H9 (cell line): ENCODE results near the gene CEACAM6. TPM values are rescaled to one million over a fixed set of nuclear protein-coding genes. Genes with fewer than 3 reads are reported as not detected.

Experiments
- DNase-seq: peaks from one replicate; pipeline ENCODE4 v3.0.0-alpha.2; 2017
- H2AFZ ChIP-seq: one replicate; pipeline ENCODE4 v1.6.1; 2013; ENCODE audit warnings: mild to moderate bottlenecking, low read length, control low read depth, moderate library complexity
- H2AK5ac ChIP-seq: 2 replicates; pipeline ENCODE4 v1.6.1; 2013; ENCODE audit warnings: low read length, control low read depth, mixed read lengths; ENCODE audit not compliant: insufficient read length
- H2BK120ac ChIP-seq: one replicate; pipeline ENCODE4 v1.6.1; 2013; ENCODE audit warnings: low read depth, mild to moderate bottlenecking, low read length, control low read depth, inconsistent platforms; ENCODE audit not compliant: poor library complexity, severe bottlenecking
- H2BK12ac ChIP-seq: 2 replicates; pipeline ENCODE4 v1.6.1; 2013; ENCODE audit warnings: low read length, control low read depth, mixed read lengths, low read depth; ENCODE audit not compliant: insufficient read length
- H2BK15ac ChIP-seq: 2 replicates; pipeline ENCODE4 v1.6.1; 2013; ENCODE audit warnings: low read depth, low read length, control low read depth
- H2BK20ac ChIP-seq: one replicate; pipeline ENCODE4 v1.6.1; 2013; ENCODE audit warnings: low read depth, mild to moderate bottlenecking, low read length, control low read depth, inconsistent platforms; ENCODE audit not compliant: poor library complexity, severe bottlenecking
- H2BK5ac ChIP-seq: 2 replicates; pipeline ENCODE4 v1.6.1; 2013; ENCODE audit warnings: low read length, control low read depth, mixed read lengths; ENCODE audit not compliant: insufficient read length
- H3K14ac ChIP-seq: 2 replicates; pipeline ENCODE4 v1.6.1; 2013; ENCODE audit warnings: low read length, control low read depth; ENCODE audit not compliant: insufficient read depth
- H3K18ac ChIP-seq: 2 replicates; pipeline ENCODE4 v1.6.1; 2013; ENCODE audit warnings: low read depth, mild to moderate bottlenecking, mixed read lengths, low read length, control low read depth; ENCODE audit not compliant: insufficient read length
- H3K23ac ChIP-seq: 2 replicates; pipeline ENCODE4 v1.6.1; 2013; ENCODE audit warnings: low read length, control low read depth, mixed read lengths, low read depth; ENCODE audit not compliant: insufficient read length
- H3K23me2 ChIP-seq: 2 replicates; pipeline ENCODE4 v1.6.1; 2013; ENCODE audit warnings: low read depth, mild to moderate bottlenecking, mixed read lengths, low read length, control low read depth; ENCODE audit not compliant: insufficient read length, poor library complexity, severe bottlenecking
- H3K27ac ChIP-seq: 2 replicates; pipeline ENCODE4 v1.5.1; 2013; ENCODE audit warnings: low read length, control low read depth, mixed read lengths, low read depth; ENCODE audit not compliant: insufficient read length
- H3K27me3 ChIP-seq: 2 replicates; pipeline ENCODE4 v1.6.1; 2013; ENCODE audit warnings: low read length, control low read depth, inconsistent platforms; ENCODE audit not compliant: insufficient read depth
- H3K4ac ChIP-seq: 2 replicates; pipeline ENCODE4 v1.6.1; 2013; ENCODE audit warnings: low read depth, mild to moderate bottlenecking, control low read depth, inconsistent platforms, low read length, moderate library complexity
- H3K4me1 ChIP-seq: 2 replicates; pipeline ENCODE4 v1.6.1; 2013; ENCODE audit warnings: low read length, control low read depth, inconsistent platforms; ENCODE audit not compliant: insufficient read depth
- H3K4me2 ChIP-seq: 2 replicates; pipeline ENCODE4 v1.6.1; 2013; ENCODE audit warnings: low read length, control low read depth, mixed read lengths; ENCODE audit not compliant: insufficient read length, insufficient read depth
- H3K56ac ChIP-seq: 2 replicates; pipeline ENCODE4 v1.6.1; 2013; ENCODE audit warnings: low read depth, mild to moderate bottlenecking, mixed read lengths, low read length, control low read depth; ENCODE audit not compliant: insufficient read length
- H3K79me1 ChIP-seq: 2 replicates; pipeline ENCODE4 v1.6.1; 2013; ENCODE audit warnings: low read depth, mild to moderate bottlenecking, moderate library complexity, low read length, control low read depth, inconsistent platforms; ENCODE audit not compliant: insufficient read depth, poor library complexity, severe bottlenecking
- H3K79me2 ChIP-seq: 2 replicates; pipeline ENCODE4 v1.6.1; 2013; ENCODE audit warnings: low read length, control low read depth, inconsistent platforms; ENCODE audit not compliant: insufficient read depth
- H3K9ac ChIP-seq: 2 replicates; pipeline ENCODE4 v1.6.1; 2013; ENCODE audit warnings: low read length, control low read depth, mixed read lengths; ENCODE audit not compliant: insufficient read length; ENCODE audit errors: extremely low read depth
- H3K9me3 ChIP-seq: one replicate; pipeline ENCODE4 v1.6.1; 2013; ENCODE audit warnings: low read depth, low read length, inconsistent platforms; ENCODE audit not compliant: control insufficient read depth
- H3T11ph ChIP-seq: one replicate; pipeline ENCODE4 v1.6.1; 2013; ENCODE audit warnings: mild to moderate bottlenecking, low read length, control low read depth, inconsistent platforms
- H4K20me1 ChIP-seq: one replicate; pipeline ENCODE4 v1.6.1; 2013; ENCODE audit not compliant: control insufficient read depth, insufficient read length, insufficient read depth
- H4K5ac ChIP-seq: 2 replicates; pipeline ENCODE4 v1.6.1; 2013; ENCODE audit warnings: low read depth, mild to moderate bottlenecking, mixed read lengths, low read length, control low read depth; ENCODE audit not compliant: insufficient read length
- H4K8ac ChIP-seq: replicated peaks from 2 replicates; pipeline ENCODE4 v1.6.1; 2013; ENCODE audit warnings: low read length, control low read depth, mixed read lengths, low read depth; ENCODE audit not compliant: insufficient read length
- H4K91ac ChIP-seq: 2 replicates; pipeline ENCODE4 v1.6.1; 2013; ENCODE audit warnings: low read depth, mild to moderate bottlenecking, moderate library complexity, mixed read lengths, low read length, control low read depth; ENCODE audit not compliant: insufficient read length
- H3K27ac Mint-ChIP-seq, 3 experiments: 2 replicates in 2 of 3; 3 replicates in 1 of 3; pipeline ENCODE4 v1.8.0; 2020 to 2021; ENCODE audit warnings: mixed read lengths in 3 of 3, mild to moderate bottlenecking in 1 of 3, moderate library complexity in 1 of 3
- H3K27me3 Mint-ChIP-seq: 2 replicates; pipeline ENCODE4 v1.8.0; 2021; ENCODE audit warnings: low read depth, mild to moderate bottlenecking, moderate library complexity, mixed read lengths
- H3K36me3 Mint-ChIP-seq, 3 experiments: 2 replicates in 2 of 3; 3 replicates in 1 of 3; pipeline ENCODE4 v1.8.0; 2020 to 2021; ENCODE audit warnings: low read depth in 3 of 3, mixed read lengths in 3 of 3; ENCODE audit not compliant: insufficient read depth in 1 of 3
- H3K4me1 Mint-ChIP-seq, 2 experiments: 2 replicates each; pipeline ENCODE4 v1.8.0; 2020; ENCODE audit warnings: mixed read lengths in 2 of 2
- H3K4me3 Mint-ChIP-seq, 2 experiments: 2 replicates in 1 of 2; 3 replicates in 1 of 2; pipeline ENCODE4 v1.8.0; 2020 to 2021; ENCODE audit warnings: mild to moderate bottlenecking in 2 of 2, mixed read lengths in 2 of 2, moderate library complexity in 1 of 2
- H3K9me3 Mint-ChIP-seq, 2 experiments: 2 replicates in 1 of 2; 3 replicates in 1 of 2; pipeline ENCODE4 v1.8.0; 2020; ENCODE audit warnings: mild to moderate bottlenecking in 2 of 2, mixed read lengths in 2 of 2, moderate library complexity in 1 of 2
- WGBS: extraction: QIAGEN DNeasy Blood & Tissue Kit; methylation state at CpG from one replicate; pipeline ENCODE4 v1.1.7; 2013; ENCODE audit warnings: missing lambda C conversion rate, low lambda C conversion rate, mixed read lengths; ENCODE audit not compliant: insufficient read length; ENCODE audit errors: extremely low coverage; 5-methylcytosine and 5-hydroxymethylcytosine counted together
- total RNA-seq: library from RNA; stranded (reverse); gene quantifications from 2 replicates; pipeline ENCODE4 v1.2.1, GENCODE V29; 2021
- TF ChIP-seq, protein P1 (sequence below): fragments of 200-600 bp; sonication (generic); conservative IDR thresholded peaks from 3 replicates; pipeline ENCODE4 v1.8.0; 2021; ENCODE audit warnings: antibody characterized with exemption, mild to moderate bottlenecking

The CEACAM6 gene
- total RNA-seq, 1 experiment from 2014 or later: not detected

DNA sequence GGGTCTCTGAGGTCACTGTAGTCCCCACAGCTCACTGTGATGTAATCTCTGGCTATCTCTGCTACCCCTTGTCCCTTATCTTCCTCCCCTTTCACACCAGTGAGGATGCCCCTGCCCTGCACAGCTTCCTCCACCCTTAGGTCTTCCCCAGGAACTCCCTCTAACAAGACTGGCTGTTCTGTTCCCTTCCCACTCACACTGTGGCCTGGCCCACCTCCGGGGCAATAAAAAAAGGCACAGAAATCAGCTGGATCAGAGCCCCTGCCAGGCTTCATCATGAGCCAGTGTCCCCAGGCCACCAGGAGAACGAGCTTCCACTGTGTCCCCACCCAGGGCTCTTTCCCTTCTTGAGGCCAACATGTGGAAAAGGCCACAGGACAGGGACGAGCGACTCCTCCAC, 45.7 kb downstream of the CEACAM6 start:
- no peak overlapping the region for H3K4ac ChIP-seq
- no peaks in the 10 kb centered on the region for H3K9me3 ChIP-seq
- H2BK120ac ChIP-seq: no peak overlapping the region
- no peak overlapping the region for H3K18ac ChIP-seq
- H2AFZ ChIP-seq: no peak overlapping the region
- no CpG with 5 or more reads among the region's 4 CpGs for WGBS
- H3K27me3 ChIP-seq: no peaks in the 10 kb centered on the region
- no peaks in the 10 kb centered on the region for H3K79me2 ChIP-seq
- Mint-ChIP-seq H3K27me3 (peaks cover 4% of the 10 kb centered on the region), H3K36me3 (peaks cover 0 to 16% (median 0%) of the 10 kb centered on the region in 3 experiments; a peak in 2 of 7 replicates), H3K4me3 (no peak overlapping the region), H3K4me1 (no peaks in the 10 kb centered on the region), H3K27ac (peak overlapping the region in 1 of 3 experiments; percentile 53; a peak in 1 of 7 replicates), H3K9me3 (peaks cover 11 to 83% of the 10 kb centered on the region in 2 experiments)
- DNase-seq: no peak
- H2BK12ac ChIP-seq: no peak overlapping the region
- no peak overlapping the region for H3K27ac ChIP-seq
- H2BK5ac ChIP-seq: no peak overlapping the region
- H3K9ac ChIP-seq: no peak overlapping the region
- H4K5ac ChIP-seq: no peak overlapping the region
- H4K8ac ChIP-seq: no peak overlapping the region
- no peaks in the 10 kb centered on the region for H3K4me1 ChIP-seq
- TF ChIP-seq, protein P1, sequence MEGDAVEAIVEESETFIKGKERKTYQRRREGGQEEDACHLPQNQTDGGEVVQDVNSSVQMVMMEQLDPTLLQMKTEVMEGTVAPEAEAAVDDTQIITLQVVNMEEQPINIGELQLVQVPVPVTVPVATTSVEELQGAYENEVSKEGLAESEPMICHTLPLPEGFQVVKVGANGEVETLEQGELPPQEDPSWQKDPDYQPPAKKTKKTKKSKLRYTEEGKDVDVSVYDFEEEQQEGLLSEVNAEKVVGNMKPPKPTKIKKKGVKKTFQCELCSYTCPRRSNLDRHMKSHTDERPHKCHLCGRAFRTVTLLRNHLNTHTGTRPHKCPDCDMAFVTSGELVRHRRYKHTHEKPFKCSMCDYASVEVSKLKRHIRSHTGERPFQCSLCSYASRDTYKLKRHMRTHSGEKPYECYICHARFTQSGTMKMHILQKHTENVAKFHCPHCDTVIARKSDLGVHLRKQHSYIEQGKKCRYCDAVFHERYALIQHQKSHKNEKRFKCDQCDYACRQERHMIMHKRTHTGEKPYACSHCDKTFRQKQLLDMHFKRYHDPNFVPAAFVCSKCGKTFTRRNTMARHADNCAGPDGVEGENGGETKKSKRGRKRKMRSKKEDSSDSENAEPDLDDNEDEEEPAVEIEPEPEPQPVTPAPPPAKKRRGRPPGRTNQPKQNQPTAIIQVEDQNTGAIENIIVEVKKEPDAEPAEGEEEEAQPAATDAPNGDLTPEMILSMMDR: no peak
- no peak overlapping the region for H2BK15ac ChIP-seq
- H3T11ph ChIP-seq: no peak overlapping the region
- no peaks in the 10 kb centered on the region for H3K23me2 ChIP-seq
- H4K20me1 ChIP-seq: no peaks in the 10 kb centered on the region
- H3K23ac ChIP-seq: no peak overlapping the region
- no peak overlapping the region for H3K56ac ChIP-seq
- no peak overlapping the region for H3K14ac ChIP-seq
- no peaks in the 10 kb centered on the region for H3K79me1 ChIP-seq
- no peak overlapping the region for H3K4me2 ChIP-seq
- no peak overlapping the region for H2AK5ac ChIP-seq
- H2BK20ac ChIP-seq: no peak overlapping the region
- no peak overlapping the region for H4K91ac ChIP-seq
